HK-2 (cell line): ENCODE results near the gene TASOR.

Experiments used
- DNase-seq: peaks from one replicate; pipeline ENCODE4 v3.0.0-alpha.2; 2018; ENCODE audit not compliant: unreplicated experiment

The TASOR gene

GRCh38 chr3:56682462-56683121, 473 bp downstream of the TASOR start:
- DNase-seq: peak; percentile 68

- DNase-seq: no peak
These were observed 1.0 kb downstream of the TASOR start for GRCh38 chr3:56681984-56682461.

DNA sequence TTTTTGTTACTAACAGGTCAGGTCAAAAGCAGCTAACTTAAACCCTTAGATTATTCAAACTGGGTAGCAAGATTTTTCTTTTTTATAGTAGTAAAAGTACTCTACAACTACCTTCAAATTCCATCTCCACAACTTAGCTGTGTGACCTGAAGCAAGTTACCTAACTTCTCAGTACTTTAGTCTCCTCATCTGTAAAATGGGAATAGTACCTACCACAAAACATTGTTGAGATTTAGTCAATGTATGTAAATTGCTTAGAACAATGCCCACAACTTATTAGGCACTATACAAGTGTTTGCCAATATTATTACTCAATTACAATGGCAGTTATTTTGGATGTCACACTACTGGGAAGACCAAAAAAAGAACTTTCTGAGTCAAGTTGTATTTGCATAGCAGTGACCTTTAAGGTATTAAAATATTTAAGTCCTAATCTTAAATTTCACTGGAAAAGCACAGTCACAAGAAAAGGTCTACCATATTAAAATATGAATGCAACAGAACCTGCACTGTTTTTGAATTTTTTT, 2.9 kb downstream of the TASOR start:
- DNase-seq: no peak

GRCh38 chr3:56677286-56677685, 5.8 kb downstream of the TASOR start:
- DNase-seq: no peak

GRCh38 chr3:56673781-56674457, 9.1 kb downstream of the TASOR start:
- DNase-seq: no peak

GRCh38 chr3:56667973-56668579, 15.0 kb downstream of the TASOR start:
- DNase-seq: no peak

DNA sequence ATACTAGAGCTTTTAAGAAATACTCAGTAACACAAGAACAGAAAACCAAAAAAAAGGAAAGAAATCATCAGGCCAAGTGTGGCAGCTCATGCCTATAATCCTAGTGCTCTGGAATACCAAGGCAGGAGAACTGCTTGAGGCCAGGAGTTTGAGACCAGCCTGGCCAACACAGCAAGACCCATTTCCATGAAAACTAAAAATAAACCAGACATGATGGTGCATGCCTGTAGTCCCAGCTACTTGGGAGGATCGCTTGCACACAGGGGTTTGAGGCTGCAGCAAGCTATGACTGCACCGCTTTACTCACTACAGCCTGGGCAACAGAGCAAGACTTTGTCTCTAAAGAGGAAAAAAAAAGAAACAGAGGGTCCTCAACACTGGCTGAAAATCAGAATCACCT, 18.2 kb downstream of the TASOR start:
- no peak for DNase-seq

DNA sequence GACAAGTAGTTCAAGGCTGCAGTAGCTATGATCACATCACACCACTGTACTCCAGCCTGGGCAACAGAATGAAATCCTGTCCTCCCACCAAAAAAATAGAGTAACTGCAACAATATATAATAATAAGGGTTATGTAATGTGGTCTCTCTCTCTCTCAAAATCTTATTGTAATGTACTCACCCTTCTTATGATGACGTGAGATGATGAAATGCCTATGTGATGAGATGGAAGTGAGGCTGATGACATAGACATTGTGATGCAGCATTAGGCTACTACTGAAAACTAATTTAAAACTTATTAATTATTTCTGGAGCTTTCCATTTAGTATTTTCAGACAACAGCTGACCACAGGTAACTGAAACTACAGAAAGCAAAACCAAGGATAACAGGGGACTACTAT, 27.4 kb downstream of the TASOR start:
- no peak for DNase-seq

DNA sequence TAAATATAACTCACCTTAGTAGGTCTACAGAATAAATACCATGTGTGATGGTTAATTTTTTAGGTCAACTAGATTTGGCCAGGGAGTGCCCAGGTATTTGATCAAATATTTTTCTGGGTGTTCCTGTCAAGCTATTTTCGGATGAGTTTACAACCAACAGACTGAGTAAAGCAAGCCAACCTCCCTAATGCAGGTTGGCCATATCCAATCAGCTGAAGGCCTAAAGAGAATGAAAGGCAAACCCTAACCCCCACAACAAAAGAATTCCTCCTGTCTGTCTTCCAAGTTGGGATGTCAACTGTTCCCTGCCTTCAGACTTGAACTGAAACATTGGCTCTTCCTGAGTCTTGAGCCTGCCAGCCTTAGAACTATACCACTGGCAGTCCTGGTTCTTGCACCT, 28.6 kb downstream of the TASOR start:
- no peak for DNase-seq

- DNase-seq: no peak
These were observed 37.7 kb downstream of the TASOR start for GRCh38 chr3:56645407-56645806.

GRCh38 chr3:56633602-56634535, 49.2 kb downstream of the TASOR start:
- DNase-seq: no peak
